Measurements from ENCODE around the gene DLGAP4. TPM values are rescaled to one million over a fixed set of nuclear protein-coding genes. Genes with fewer than 3 reads are reported as not detected.

The DLGAP4 gene
- total and polyA plus RNA-seq, 9 of the 15 experiments (the other 6 are each of a cell fraction or from before 2014, with no cell fraction given), result 0.31 to 34.1 (median 4.5) TPM

- Histone ChIP-seq H3K4me2 (ENCODE audit: insufficient read depth, low read length) (no peak overlapping the region), H4K20me1 (replicated peaks; ENCODE audit: control insufficient read depth, insufficient read depth, low read length) (peaks cover 15% of the 10 kb centered on the region), H3K4me3 (no peak overlapping the region), H3K4me1 (replicated peaks in 1 of 2; ENCODE audit: control insufficient read depth in 2 of 2, insufficient read depth in 2 of 2, low read length in 2 of 2) (peaks cover 0 to 5% of the 10 kb centered on the region in 2 experiments; a peak in 2 of 5 replicates), H3K27ac (ENCODE audit: extremely low read depth, low read depth, low read length) (no peak overlapping the region), H3K36me3 (ENCODE audit: control insufficient read depth, insufficient read depth, low read length) (no peaks in the 10 kb centered on the region), H2AFZ (ENCODE audit: low read depth, low read length) (no peak overlapping the region), H3K27me3 (ENCODE audit: control insufficient read depth in 2 of 2, insufficient read depth in 2 of 2, low read length in 2 of 2) (peaks cover 17 to 62% of the 10 kb centered on the region in 2 experiments), H3K9ac (ENCODE audit: insufficient read depth in 1 of 2, low read depth in 2 of 2, low read length in 2 of 2) (no peak overlapping the region), H3K9me3 (replicated peaks; ENCODE audit: control insufficient read depth, insufficient read depth, low read depth, low read length) (no peaks in the 10 kb centered on the region), H3K79me2 (ENCODE audit: control insufficient read depth, insufficient read depth, low read length) (no peaks in the 10 kb centered on the region), H3K9me1 (ENCODE audit: control insufficient read depth, insufficient read depth, low read length) (no peaks in the 10 kb centered on the region)
- ChIA-PET CTCF (ENCODE audit: low intra/inter-chr PET ratio) (no interaction called here), POLR2A (interaction anchor here (0.6 to 1.1 kb wide), 2 partner anchors 15 to 123 kb away, joined by 3 read pairs; no protein-coding TSS in a partner anchor)
- WGBS (ENCODE audit: insufficient coverage, low coverage, missing lambda C conversion rate), result 0% methylated on average over 8 of the region's 9 CpGs
- BruUV-seq (replicated peaks), result no TSS peak
- ATAC-seq, result no peak
- no peak for DNase-seq (ENCODE audit: extremely low read depth in 1 of 4, low spot score in 3 of 4)
- in situ Hi-C loops (cut with MboI) (no loop called here), intact Hi-C loops (cut with micrococcal nuclease) (no loop called here)
- no peak for FAIRE-seq
- TF ChIP-seq ZBTB40 (IDR thresholded peaks at IDR 0.05) (no peak), ZBTB40 (CRISPR knock-in tag; IDR thresholded peaks at IDR 0.05) (no peak), PHTF2 (CRISPR knock-in tag; IDR thresholded peaks at IDR 0.05) (no peak), MCM5 (IDR thresholded peaks at IDR 0.05; ENCODE audit: low read depth) (no peak), RBBP5 (IDR thresholded peaks at IDR 0.05; ENCODE audit: borderline replicate concordance, insufficient read depth, low read length, poor library complexity, severe bottlenecking) (no peak), ZNF212 (CRISPR knock-in tag; IDR thresholded peaks at IDR 0.05) (no peak), FOSL1 (tag; conservative IDR thresholded peaks at IDR 0.05) (no peak), ZNF3 (CRISPR knock-in tag; IDR thresholded peaks at IDR 0.05) (no peak), BHLHE40 (IDR thresholded peaks at IDR 0.05; ENCODE audit: low read length) (peak; percentile 64), TSC22D4 (tag; IDR thresholded peaks at IDR 0.05) (no peak), ZNF263 (CRISPR knock-in tag; IDR thresholded peaks at IDR 0.05; ENCODE audit: borderline replicate concordance) (no peak)
- TF ChIP-seq, protein P1, sequence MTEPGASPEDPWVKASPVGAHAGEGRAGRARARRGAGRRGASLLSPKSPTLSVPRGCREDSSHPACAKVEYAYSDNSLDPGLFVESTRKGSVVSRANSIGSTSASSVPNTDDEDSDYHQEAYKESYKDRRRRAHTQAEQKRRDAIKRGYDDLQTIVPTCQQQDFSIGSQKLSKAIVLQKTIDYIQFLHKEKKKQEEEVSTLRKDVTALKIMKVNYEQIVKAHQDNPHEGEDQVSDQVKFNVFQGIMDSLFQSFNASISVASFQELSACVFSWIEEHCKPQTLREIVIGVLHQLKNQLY (CRISPR knock-in tag; conservative IDR thresholded peaks at IDR 0.05), result no peak
These were observed 57.0 kb downstream of the DLGAP4 start for GRCh38 chr20:36362978-36363713.

Measured in K562 (cell line).